A549 (cell line): ENCODE data around the gene MRPL57. TPM values are rescaled to one million over a fixed set of nuclear protein-coding genes. Genes with fewer than 3 reads are reported as not detected.

Experiments
- ATAC-seq, 2 experiments: fragments of 200-7000 bp in 1 of 2; fragments of >200 bp in 1 of 2; cut with Nextera tagmentation in 1 of 2; cut with Tn5 transposase in 1 of 2; 3 replicates each; pipeline versions ENCODE4 v1.8.0 to v1.9.1; 2018 to 2020; ENCODE audit warnings: mild to moderate bottlenecking in 1 of 2, moderate library complexity in 1 of 2
- CTCF ChIA-PET: fragments of 300-600 bp; sonication (Branson Sonifier 250); formaldehyde crosslinking; extraction: SDS; loops from one replicate; lab custom pipeline; 2021; ENCODE audit warnings: antibody characterized with exemption, inconsistent platforms; lab: Yijun Ruan, JAX
- POLR2A ChIA-PET: fragments of 350-600 bp; formaldehyde crosslinking; extraction: SDS; loops from one replicate; lab custom pipeline; 2021; ENCODE audit warnings: antibody characterized with exemption, inconsistent platforms; lab: Yijun Ruan, JAX
- DNase-seq, 2 experiments: peaks; one replicate each; pipeline versions ENCODE4 v3.0.0 to v3.0.0-alpha.2; 2011 to 2016; ENCODE audit warnings: low read depth in 1 of 2, low spot score in 1 of 2
- FAIRE-seq: peaks from 2 replicates; lab custom pipeline; 2011; peaks lifted over from hg19 to GRCh38; lab: Jason Lieb, UNC
- H3K27ac ChIP-seq, 2 experiments: fragments of >200 bp; sonication (Bioruptor Twin); formaldehyde crosslinking; 3 replicates each; pipeline ENCODE4 v1.5.1; 2016 to 2017
- H3K4me1 ChIP-seq: fragments of >200 bp; sonication (Bioruptor Twin); formaldehyde crosslinking; 3 replicates; pipeline ENCODE4 v1.6.1; 2016
- H3K4me2 ChIP-seq: fragments of >200 bp; sonication (Bioruptor Twin); formaldehyde crosslinking; 3 replicates; pipeline ENCODE4 v1.6.1; 2016
- H3K4me3 ChIP-seq: fragments of >200 bp; sonication (Bioruptor Twin); formaldehyde crosslinking; 3 replicates; pipeline ENCODE4 v1.5.1; 2016
- H3K9me3 ChIP-seq: fragments of >200 bp; sonication (Bioruptor Twin); formaldehyde crosslinking; 3 replicates; pipeline ENCODE4 v1.6.1; 2016
- BCL3 ChIP-seq: fragments of >200 bp; sonication (Bioruptor Twin); formaldehyde crosslinking; IDR thresholded peaks from 3 replicates; pipeline ENCODE4 v1.6.1; 2016
- CEBPB ChIP-seq, 2 experiments: fragments of >200 bp in 1 of 2; sonication (Bioruptor Twin) in 1 of 2; formaldehyde crosslinking in 1 of 2; IDR thresholded peaks; 2 replicates each; pipeline ENCODE4 v1.6.1; 2012 to 2016
- ESRRA ChIP-seq: fragments of 150-350 bp; IDR thresholded peaks from 2 replicates; pipeline ENCODE4 v1.6.1; 2014; ENCODE audit warnings: mild to moderate bottlenecking, low read length, borderline replicate concordance
- RFX5 ChIP-seq: fragments of 450-650 bp; IDR thresholded peaks from 2 replicates; pipeline ENCODE4 v1.7.1; 2014; ENCODE audit warnings: antibody characterized with exemption, mild to moderate bottlenecking, moderate library complexity
- WGBS: methylation state at CpG from one replicate; pipeline ENCODE4 v1.1.6; 2017; ENCODE audit errors: missing lambda C conversion rate; 5-methylcytosine and 5-hydroxymethylcytosine counted together
- polyA plus RNA-seq, 4 experiments: library from polyadenylated mRNA; depleted of rRNA in 3 of 4; stranded (reverse); fragments of >200 nt; fragmentation: RNase III in 1 of 4; extraction: RNeasy Plus Mini Kit Qiagen cat#74134 plus additional on column Dnase treatment in 1 of 4; gene quantifications; 2 replicates in 3 of 4; 3 replicates in 1 of 4; pipeline ENCODE4 v1.2.3, GENCODE V29; 2011 to 2017
- small RNA-seq, 6 experiments: library from RNA; depleted of rRNA; stranded (forward); fragments of <200 nt; gene quantifications; one replicate each; pipeline ENCODE3, GENCODE V24; 2012

Gene MRPL57
- polyA plus RNA-seq, 2 of the 4 experiments (the other 2 are of a cell fraction): 21.3 to 23.0 TPM

- no peak for ATAC-seq
- ChIA-PET POLR2A (no interaction called here), CTCF (no interaction called here)
- no peak overlapping the region for H3K4me2 ChIP-seq
- no peak overlapping the region for H3K4me3 ChIP-seq
- TF ChIP-seq CEBPB (IDR thresholded peaks at IDR 0.05) (no peak), RFX5 (no peak), ESRRA (no peak), BCL3 (no peak)
- no peaks in the 10 kb centered on the region for H3K9me3 ChIP-seq
- H3K4me1 ChIP-seq: no peaks in the 10 kb centered on the region
- WGBS: 81% methylated on average over 7 of the region's 7 CpGs
- FAIRE-seq: no peak
- no peak for DNase-seq
- no peak overlapping the region for H3K27ac ChIP-seq
These were observed 51.5 kb downstream of the MRPL57 start for GRCh38 chr13:21227917-21228316.

Small RNA genes within 50 kb of the gene (small RNA-seq; reads per million reads assigned to genes)
- gene AL158032.1 (0 reads per million in 6 experiments), gene RF00086 (0 to 3.4 (median 0) reads per million in 6 experiments)

Other genes with a start within 250 kb of the MRPL57 start
- 7.0 and 7.8 TPM in 2 replicates for gene LATS2, start 115.1 kb upstream of the MRPL57 start, polyA plus RNA-seq (2011; rRNA removed)
- 7.7 to 7.9 TPM (median 7.8 TPM) in 3 replicates for gene LATS2, start 115.1 kb upstream of the MRPL57 start, polyA plus RNA-seq (2017; fragmentation: RNase III; extraction: RNeasy Plus Mini Kit Qiagen cat#74134 plus additional on column Dnase treatment)
- gene SAP18, start 36.5 kb upstream of the MRPL57 start, polyA plus RNA-seq (2011; rRNA removed): 103 and 124 TPM in 2 replicates
- gene SAP18, start 36.5 kb upstream of the MRPL57 start, polyA plus RNA-seq (2017; fragmentation: RNase III; extraction: RNeasy Plus Mini Kit Qiagen cat#74134 plus additional on column Dnase treatment): 67.9 to 77.6 TPM (median 72.2 TPM) in 3 replicates
- gene SKA3, start 106 bp upstream of the MRPL57 start, polyA plus RNA-seq (2011; rRNA removed): 15.7 and 19.2 TPM in 2 replicates
- 12.1 to 15.3 TPM (median 13.5 TPM) in 3 replicates for gene SKA3, start 106 bp upstream of the MRPL57 start, polyA plus RNA-seq (2017; fragmentation: RNase III; extraction: RNeasy Plus Mini Kit Qiagen cat#74134 plus additional on column Dnase treatment)